Activated CD8-positive, alpha-beta memory T cell treated with anti-CD3 and anti-CD28 coated beads, Interleukin-2, amount 50 U/mL, for 4 hours (primary cell): ENCODE results near the gene DEDD.
"Not testable (repeated sequence)": the region's sequence is repeated elsewhere in the genome, so short reads cannot be mapped to it uniquely, and the experiment has no call there.

Source experiments
- DNase-seq: peaks from one replicate; pipeline ENCODE4 v3.0.0-alpha.2; 2020

The DEDD gene

DNA sequence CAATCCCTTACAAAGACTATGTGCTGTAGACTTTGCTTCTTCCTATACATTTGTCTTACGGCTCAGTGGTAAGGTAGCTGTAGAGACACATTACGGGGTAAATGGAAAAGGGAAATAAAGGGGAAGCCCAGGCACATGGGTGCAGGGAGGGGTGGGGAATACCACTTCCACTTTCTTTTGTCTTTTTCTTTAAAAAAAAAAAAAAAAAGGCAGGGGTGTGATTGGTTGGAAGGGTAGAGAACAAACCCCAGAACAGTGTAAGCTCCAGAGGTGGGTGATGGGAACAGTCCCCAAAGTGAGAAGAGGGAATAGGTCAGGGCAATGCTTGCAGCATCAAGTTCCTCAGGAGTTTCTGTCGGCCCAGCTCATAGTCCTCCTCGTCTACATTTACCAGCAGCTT is 10.6 kb downstream of the DEDD start:
- no peak for DNase-seq

DNA sequence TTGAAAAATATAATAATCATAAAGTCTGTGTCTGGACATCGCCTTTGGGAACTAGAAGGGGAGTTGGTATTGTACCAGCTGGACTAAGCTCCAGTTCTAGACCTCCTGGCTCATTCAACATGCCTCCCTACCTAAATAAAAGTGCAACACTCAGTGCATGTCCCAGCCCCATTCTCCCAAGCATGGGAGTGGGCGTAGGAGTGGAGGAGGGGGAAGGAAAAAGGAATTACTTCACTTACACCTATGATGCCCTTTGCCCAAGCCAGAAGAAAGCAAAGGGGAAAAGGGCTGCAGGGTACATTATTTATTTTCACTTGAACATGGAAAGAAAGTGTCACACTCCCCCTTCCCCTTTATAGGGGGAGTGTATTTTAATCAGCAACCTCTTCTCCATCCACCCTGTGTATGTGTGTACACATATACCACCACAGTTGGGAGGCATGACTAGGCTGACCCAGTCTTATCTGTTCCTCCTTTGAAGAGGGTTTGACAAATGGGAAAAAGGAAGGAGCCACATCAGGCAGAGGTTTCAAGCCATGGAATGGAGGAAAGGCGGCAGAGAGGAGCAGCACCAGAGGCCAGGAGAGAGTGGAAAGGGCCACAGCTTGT is 11.3 kb downstream of the DEDD start:
- DNase-seq, result no peak

DNA sequence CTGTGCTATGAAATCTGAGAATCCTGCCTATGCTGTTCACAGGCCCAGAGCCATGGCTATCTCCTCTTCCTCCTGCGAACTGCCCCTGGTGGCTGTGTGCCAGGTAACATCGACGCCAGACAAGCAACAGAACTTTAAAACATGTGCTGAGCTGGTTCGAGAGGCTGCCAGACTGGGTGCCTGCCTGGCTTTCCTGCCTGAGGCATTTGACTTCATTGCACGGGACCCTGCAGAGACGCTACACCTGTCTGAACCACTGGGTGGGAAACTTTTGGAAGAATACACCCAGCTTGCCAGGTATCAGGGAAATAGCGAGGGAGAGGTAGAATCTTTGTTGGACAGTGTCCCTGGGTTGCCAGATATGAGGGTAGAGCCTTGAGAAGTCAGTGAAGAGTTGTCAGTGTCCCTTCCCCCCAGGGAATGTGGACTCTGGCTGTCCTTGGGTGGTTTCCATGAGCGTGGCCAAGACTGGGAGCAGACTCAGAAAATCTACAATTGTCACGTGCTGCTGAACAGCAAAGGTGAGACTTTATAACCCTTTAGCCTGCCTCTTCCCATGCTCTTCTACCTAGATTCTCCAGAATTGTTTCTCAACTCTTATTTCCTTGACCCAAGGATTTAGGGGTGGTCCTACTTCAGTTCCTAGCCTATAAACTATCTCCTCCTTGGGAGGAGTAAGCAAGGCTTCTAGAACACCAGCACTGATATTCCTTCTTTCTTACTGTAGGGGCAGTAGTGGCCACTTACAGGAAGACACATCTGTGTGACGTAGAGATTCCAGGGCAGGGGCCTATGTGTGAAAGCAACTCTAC is 13.2 kb downstream of the DEDD start:
- peak; percentile 53 for DNase-seq

DNA sequence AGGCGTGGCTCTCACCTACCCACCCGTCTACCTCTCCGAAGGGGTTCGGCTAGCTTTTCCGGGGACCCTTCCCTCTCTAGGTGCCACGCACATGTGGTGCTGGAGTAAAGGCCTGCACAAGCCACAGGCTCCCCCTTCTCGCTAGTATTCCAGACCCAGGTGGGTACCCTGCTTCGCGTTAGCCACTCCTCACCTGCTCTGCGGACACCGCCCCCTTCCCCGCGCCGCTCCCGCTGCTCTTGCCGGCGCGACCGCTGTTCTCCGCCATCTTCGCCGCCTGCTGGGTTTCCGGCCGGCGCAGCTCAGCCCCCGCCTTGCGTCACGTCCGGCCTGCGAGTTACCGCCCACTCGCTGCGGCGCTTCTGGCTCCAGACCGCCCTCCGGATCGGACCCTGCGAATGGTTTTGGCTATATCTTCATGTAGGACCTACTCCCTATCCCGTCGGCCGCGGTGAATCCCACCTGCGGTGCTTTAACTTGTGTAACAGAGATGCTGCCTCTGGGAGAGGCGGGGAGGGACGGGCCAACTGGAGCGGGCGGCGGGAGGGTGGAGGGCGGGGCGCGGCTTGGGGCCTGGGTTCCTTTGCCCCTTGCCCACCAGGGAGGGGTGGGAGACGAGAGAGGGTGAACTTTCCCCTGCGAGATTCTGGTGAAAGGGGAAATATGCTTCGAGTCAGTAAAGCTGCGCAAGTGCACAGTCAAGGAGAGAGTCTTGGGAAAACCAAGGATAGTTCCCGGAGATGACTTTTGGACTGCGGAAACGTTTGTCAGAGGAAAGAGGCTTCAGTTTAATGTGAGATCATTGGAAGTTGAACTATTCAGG is 14.5 kb downstream of the DEDD start, which contains the start of the genes NIT1 and PFDN2:
NIT1 (plus strand) TSS at position 347 of the 823 bp plus-strand sequence; CDS start at position 419, 72 bp downstream.
PFDN2 (minus strand) TSS at position 279 of the 823 bp plus-strand sequence; CDS start at position 268, 11 bp downstream.
- peak; percentile 85 for DNase-seq

DNA sequence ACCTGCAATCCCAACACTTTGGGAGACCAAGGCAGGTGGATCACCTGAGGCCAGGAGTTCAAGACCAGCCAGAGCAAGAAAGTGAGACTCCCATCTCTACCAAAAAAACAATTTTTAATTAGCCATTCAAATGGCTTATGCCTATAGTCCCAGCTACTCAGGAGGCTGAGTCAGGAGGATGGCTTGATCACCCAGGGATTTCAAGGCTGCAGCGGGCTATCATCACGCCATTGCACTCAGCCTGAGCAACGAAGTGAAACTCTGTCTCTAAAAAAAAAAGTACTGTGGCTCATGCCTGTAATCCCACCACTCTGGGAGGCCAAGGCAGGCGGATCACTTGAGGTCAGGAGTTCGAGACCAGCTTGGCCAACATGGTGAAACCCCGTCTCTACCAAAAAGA is 16.5 kb downstream of the DEDD start:
- DNase-seq, result not testable (repeated sequence)

DNA sequence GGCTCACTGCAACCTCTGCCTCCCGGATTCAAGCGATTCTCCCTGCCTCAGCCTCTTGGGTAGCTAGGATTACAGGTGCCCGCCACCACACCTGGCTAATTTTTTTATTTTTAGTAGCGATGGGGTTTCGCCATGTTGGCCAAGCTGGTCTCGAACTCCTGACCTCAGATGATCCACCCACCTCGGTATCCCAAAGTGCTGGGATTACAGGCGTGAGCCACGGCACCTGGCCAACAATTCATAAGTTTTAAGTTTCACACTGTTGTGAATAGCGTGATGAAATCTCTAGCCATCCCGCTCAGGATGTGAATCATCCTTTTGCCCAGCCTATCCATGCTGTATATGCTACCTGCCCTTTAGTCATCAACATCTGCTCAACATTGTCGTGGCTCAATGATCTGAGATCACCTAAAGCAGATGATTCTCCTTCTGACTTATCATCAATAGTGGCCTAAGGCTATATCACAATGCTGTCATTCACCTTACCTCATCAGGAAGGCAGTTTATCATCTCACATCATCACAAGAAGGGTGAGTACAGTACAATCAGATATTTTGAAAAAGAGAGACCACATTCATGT is 17.2 kb downstream of the DEDD start:
- DNase-seq, result peak; percentile 29

DNA sequence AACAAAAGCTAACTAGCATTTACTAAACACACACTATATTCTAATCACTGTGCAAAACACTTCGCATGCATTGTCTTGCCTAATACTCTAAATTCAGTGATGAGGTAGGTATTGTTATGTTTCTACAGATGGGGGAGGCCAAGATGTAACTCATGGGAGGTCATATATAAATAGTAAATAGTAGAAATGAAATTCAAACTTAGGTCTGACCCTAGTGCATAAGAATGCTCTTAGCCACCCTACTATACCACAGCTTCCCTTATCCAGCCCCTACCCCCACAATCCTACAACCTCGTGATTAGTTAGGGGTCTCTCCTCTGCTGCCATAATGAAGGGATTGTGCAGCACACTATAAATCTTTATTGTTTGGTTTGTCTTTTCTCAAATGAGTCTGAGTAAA is 17.9 kb downstream of the DEDD start:
- DNase-seq, result no peak

DNA sequence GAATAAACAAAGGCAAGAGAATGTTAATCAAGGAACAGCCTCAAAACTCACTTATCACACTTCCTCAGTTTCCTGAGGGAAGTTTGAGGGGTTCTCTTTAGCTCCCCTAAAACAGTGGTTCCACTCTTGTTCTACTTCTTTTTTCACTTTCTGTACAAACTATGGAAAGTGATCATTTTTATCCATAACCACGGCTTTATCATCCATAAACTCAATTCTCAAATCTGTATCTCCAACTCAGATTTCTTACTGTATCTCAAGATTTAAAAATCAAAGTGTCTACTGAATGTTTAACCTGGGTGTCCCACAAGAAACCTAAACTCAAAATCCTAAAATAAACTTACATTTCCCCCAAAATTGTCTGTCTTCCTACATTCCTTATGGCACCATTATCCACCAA is 18.6 kb downstream of the DEDD start:
- DNase-seq, result no peak

DNA sequence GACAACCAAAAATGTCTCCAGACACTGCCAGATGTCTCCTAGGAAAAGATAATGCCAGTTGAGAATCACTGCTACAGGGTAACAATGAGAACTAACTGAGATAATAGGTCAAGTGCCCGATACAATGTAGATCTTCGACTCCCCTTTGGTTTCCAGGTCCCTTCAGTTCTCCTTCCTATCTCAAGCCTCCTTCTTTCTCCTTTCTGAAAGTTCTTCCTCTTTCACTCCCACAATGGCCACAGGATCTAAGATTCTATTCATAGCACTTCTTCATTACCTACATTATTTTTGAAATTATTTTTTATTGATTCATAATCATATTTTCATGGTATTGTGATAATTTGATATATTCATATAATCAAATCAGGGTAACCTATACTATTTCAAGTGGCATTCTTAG is 20.9 kb downstream of the DEDD start:
- no peak for DNase-seq

DNA sequence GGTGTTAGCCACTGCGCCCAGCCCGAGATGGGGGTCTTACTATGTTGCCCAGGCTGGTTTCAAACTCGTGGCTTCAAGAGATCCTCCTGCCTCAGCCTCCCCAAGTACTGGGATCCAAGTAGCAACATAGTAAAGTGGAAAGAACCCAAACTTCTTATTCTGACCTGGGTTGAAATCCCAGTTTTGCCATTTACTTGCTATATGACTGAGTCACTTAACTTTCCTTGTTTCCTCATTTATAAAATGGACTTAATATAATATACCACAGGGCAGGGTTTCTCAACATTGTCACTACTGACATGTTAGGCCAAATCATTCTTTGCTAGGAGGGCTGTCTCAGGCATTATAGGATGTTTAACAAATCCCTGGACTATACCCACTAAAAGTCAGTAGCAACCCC is 21.4 kb downstream of the DEDD start:
- no peak for DNase-seq

DNA sequence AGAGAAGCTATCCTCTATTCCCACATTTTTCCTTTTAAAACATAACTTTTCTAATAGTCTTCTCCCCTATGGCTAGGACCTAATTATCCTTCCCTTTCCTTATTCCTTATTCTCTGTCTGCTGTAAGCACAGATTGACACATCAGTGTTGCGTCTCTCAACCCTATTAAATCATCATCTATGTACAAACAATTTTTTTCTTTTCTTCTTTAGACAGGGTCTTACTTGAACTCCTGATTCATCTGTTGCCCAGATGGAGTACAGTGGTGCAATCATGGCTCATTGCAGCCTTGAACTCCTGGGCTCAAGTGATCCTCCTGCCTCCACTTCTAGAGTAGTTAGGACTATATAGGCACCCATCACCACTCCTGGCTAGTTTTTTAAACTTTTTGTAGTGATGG is 26.0 kb downstream of the DEDD start:
- DNase-seq, result no peak

DNA sequence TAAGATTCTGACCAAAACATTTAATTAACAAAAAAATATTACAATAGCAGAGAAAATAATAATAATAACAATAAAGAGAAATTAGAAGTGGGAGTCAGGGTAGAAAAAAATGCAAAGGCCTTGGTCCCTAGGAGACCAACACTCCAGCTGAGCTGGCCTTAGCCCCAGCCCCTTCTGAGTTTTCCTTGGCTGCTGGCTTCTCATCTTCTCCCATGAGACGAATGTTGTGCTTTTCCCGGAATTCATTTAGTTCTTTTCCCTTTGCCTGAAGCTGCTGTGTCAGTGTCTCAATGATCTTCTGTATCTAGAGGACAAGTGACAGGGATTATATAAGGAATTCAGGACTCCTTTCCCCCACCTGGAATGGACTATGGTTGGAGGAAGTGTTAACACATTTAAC is 31.9 kb downstream of the DEDD start:
- no peak for DNase-seq

DNA sequence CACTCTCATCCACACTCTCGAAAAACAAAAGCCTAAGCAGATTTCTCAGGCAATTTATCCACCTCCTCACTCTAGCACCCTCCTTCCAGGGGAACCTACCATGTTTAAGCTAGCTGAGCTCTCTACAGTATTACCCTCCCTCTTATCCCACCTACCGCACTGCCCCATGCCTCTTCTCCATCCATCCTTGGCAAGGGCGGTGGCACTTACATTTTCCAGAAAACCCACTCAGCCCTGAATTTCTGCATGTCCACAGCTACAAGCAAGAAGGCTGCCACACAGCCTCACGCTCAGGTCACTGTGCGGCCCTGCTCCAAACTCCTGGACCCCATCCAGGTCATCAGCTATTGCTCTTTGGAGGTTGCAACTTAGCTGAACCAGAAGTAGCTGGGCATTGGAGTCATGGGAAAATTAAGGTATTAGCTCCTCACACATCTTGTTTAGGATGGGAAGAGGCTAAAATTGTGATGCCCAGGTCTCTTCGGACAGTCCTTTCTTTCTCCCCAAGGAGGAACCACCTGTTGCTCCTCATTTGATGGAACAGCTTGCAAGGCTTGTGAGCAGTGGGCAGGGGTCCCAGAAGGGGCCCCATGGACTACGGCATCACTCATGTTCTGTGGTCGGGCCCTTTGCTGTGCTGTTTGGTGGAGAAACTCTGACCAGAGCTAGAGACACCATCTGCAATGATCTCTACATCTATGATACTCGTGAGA is 33.2 kb downstream of the DEDD start:
- no peak for DNase-seq

DNA sequence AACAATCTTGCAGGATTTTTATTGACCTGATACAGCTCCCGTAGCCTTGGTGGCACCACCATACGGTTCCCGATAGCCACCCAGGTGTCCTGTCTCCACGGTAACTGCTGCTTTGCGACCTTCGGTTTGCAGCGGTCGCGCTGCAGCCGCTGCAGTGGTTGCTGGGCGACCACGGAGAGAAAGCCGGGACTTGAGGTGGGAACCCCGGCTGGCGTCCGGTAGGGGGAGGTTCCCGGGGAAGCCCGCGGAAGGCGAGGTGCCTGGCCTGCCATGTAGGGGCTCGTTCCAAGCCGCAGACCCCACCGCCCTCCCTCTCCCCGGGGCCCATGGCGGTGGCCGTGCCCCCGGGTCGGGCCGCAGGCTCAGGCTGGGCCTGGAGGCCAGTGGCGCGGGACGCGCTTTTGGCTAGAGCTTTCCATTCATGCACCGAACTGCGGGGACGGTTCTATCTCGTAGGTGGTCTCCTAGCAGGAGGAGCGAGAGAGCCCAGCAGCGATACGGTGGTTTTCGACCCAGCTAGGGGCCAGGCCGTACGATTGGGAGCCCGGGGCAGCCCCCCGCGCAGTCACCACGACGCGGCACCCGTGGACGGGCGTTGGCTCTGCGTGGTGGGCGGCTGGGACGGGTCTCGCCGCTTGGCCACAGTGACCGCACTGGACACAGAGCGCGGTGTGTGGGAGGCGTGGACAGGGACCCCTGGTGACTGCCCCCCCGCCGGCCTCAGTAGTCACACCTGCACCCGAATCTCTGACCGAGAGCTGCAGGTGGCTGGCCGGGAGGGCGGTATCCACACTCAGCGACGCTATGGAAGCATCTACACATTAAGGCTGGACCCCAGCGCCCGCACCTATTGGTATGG is 34.0 kb downstream of the DEDD start, which contains the start of gene KLHDC9:
KLHDC9 (plus strand) TSS at position 152 of the 859 bp plus-strand sequence; CDS start at position 327, 175 bp downstream.
- DNase-seq, result peak; percentile 56

DNA sequence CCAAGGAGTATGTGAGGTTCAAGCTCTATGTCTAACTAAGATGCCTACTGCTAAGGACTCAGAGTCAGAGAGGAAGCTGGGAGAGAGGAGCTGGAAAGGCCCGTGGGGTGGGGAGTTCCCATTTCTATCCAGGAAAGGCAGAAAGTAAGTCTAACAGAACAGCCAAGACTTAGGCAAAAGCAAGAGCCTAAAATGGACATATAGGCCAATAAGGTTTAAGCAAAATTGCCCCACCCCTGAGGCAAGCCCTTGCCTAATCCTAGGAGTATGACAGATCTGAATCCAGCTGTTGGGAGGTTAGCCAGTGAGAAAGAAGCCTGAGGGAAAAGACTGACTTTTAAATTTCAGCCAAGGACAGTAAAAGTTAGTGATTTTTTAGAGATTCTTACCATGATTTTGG is 35.9 kb downstream of the DEDD start:
- DNase-seq, result no peak

DNA sequence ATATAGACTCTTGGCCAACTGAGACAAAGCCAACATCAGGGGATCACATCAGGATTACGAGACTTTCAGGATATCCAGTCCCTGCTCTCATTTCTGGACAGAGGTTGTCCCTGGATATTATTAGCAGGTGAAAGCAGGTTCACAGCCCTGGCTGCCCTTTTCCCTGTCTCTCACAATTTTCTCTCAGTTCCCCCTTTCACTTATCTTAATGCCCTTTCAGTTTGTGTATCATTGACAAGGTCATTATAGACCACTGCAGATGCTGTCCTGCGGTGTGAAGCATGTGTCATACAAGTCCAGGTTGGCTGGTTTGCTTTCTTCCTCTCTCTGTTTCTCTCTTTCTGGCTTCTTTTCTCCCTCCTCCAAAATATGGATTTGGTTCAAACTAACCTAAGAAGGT is 36.5 kb downstream of the DEDD start:
- DNase-seq, result no peak

DNA sequence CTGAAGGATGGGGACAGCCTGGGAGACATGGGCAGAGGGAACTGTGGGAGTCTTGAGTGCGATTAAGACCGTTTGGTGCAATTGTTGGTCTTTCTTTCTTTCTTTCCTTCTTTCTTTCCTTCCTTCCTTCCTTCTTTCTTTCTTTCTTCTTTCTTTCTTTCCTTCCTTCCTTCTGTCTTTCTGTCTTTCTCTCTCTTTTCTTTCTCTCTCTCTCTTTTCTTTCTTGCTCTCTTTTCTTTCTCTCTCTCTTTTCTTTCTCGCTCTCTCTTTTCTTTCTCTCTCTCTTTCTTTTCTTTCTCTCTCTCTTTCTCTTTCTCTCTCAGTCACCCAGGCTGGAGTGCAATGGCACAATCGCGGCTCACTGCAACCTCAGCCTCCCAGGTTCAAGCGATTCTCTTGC is 37.2 kb downstream of the DEDD start:
- no peak for DNase-seq

DNA sequence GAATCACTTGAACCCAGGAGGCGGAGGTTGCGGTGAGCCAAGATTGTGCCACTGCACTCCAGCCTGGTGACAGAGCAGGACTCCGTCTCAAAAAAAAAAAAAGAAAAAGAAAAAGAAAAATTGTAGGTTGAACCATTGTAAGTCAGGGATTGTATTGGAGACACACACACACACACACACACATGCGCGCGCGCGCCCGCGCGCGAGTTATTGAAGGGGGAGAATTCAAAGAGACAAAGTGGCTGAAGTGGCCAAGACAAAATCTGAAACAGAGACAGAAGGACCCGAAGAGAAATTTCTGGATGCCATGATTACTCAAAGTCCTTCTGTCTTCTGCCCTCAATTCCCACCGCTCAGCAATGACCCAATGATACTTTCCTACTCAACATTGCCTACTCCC is 38.0 kb downstream of the DEDD start:
- no peak for DNase-seq

DNA sequence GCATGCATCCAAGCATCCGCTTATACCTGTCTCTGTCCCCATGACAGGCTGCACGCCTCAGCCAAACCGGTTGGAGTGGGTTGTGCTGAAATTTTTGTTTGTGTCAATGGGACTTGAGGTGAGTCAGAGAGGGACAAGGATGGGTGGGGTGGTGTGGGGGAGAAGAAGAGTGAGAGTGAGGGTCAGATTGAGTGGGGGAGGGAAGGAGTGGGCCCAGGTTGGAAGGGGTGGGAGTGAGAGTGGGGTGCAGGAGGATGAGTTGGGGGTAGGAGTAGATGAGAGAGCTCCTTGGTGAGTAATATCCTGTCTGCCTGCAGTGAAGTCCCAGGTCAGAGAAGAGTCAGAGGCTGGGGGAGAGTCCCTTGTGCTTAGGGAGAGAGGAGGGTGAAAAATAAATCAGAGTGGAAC is 39.8 kb downstream of the DEDD start:
- peak; percentile 51 for DNase-seq

DNA sequence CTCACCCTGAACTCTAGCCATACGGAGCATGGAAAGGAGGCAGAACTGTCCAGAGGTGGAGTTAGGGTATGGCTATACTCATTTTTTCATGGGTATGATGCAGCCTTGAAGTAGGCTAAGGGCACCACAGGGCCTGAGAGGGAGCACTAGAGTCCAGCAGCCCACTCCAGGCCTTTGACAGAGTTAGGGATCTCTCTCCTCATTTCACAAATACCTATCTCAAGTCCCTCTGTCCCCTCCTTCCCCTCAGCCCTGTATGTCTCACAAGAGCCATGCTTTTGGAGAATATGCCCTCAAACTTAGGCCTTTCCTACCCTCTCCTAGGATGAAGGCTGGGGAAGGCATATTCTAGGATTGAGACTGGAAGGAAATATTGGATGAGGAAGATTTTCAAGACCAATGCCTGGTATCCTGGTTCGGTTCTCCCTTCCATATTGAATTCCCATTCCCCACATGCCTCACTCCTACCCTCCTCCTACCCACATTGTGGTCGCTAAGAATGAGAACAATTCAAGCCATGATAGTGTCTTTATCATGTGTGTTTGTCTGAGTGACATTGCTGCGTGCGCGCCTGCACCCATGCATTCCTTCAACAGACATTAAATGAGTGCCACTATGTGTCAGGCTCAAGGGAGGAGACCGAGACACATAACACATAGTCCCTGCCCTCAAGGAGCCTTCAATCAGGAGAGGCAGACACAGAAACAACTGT is 40.5 kb downstream of the DEDD start:
- no peak for DNase-seq

DNA sequence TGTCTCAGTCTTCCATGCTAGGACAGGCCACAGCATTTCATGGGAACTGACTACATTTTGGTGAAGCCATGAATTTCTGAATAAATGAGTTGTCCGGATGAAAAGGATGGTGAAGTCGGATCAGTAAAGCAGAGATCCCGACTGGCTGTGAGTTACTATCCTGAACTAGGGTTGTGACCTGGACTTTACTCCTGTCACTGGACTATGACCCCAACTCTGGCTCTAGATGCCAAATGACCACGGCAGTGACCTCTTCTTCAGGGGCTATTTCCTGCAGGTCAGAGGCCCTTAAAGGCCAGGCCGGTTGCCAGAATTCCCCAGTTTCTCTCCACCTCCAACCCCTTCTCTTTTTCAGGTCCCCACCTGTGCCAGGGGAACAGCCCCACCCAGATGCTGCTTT is 41.4 kb downstream of the DEDD start:
- DNase-seq, result no peak
